GM18861 (cell line): ENCODE measurements around the gene KRT81.
"Not testable (repeated sequence)": the region's sequence is repeated elsewhere in the genome, so short reads cannot be mapped to it uniquely, and the experiment has no call there.

ENCODE experiments used
- ATAC-seq: cut with Tn5 transposase; IDR thresholded peaks from one replicate; pipeline ENCODE4 v1.9.1; 2021; ENCODE audit not compliant: unreplicated experiment

Gene KRT81

GRCh38 chr12:52278575-52279421, 12.5 kb downstream of the KRT81 start:
- ATAC-seq: peak; percentile 63

- ATAC-seq: no peak
Measured at GRCh38 chr12:52277486-52278245, 13.7 kb downstream of the KRT81 start.

- no peak for ATAC-seq
Measured at GRCh38 chr12:52275686-52276085, 15.6 kb downstream of the KRT81 start.

GRCh38 chr12:52274521-52275120, 16.7 kb downstream of the KRT81 start, which contains the start of gene KRT86:
KRT86 (plus strand) TSS chr12:52274645; CDS start chr12:52301917, 27,272 bp downstream.
- no peak for ATAC-seq

- ATAC-seq: no peak
Measured at GRCh38 chr12:52271158-52271557, 20.2 kb downstream of the KRT81 start.

- ATAC-seq: no peak
Measured at GRCh38 chr12:52270541-52271070, 20.7 kb downstream of the KRT81 start.

- ATAC-seq: no peak
Measured at GRCh38 chr12:52268212-52268611, 23.1 kb downstream of the KRT81 start.

GRCh38 chr12:52267699-52268098, 23.6 kb downstream of the KRT81 start:
- no peak for ATAC-seq

- ATAC-seq: no peak
Measured at GRCh38 chr12:52267266-52267665, 24.1 kb downstream of the KRT81 start.

GRCh38 chr12:52266514-52266913, 24.8 kb downstream of the KRT81 start:
- ATAC-seq: no peak

GRCh38 chr12:52264435-52264825, 26.9 kb downstream of the KRT81 start:
- ATAC-seq: no peak

- ATAC-seq: no peak
Measured at GRCh38 chr12:52263761-52264434, 27.4 kb downstream of the KRT81 start.

- ATAC-seq: no peak
Measured at GRCh38 chr12:52262286-52262685, 29.0 kb downstream of the KRT81 start.

GRCh38 chr12:52261208-52261484, 30.2 kb downstream of the KRT81 start:
- ATAC-seq: no peak

- no peak for ATAC-seq
Measured at GRCh38 chr12:52260361-52261207, 30.8 kb downstream of the KRT81 start.

- no peak for ATAC-seq
Measured at GRCh38 chr12:52259657-52260243, 31.6 kb downstream of the KRT81 start.

GRCh38 chr12:52258335-52258901, 32.9 kb downstream of the KRT81 start:
- ATAC-seq: no peak

- ATAC-seq: not testable (repeated sequence)
Measured at GRCh38 chr12:52257922-52258321, 33.4 kb downstream of the KRT81 start.

- ATAC-seq: no peak
Measured at GRCh38 chr12:52257074-52257551, 34.2 kb downstream of the KRT81 start.
